Lung (tissue), 12 donors: Measurements from ENCODE around the gene SGPP1. TPM values are rescaled to one million over a fixed set of nuclear protein-coding genes. Genes with fewer than 3 reads are reported as not detected.

ENCODE experiments used
- ATAC-seq: fragments of 200-7000 bp; cut with Tn5 transposase; one replicate; pipeline ENCODE4 v1.9.1; 2020; ENCODE audit warnings: moderate number of reproducible peaks; ENCODE audit not compliant: insufficient read depth, low FRiP score
- DNase-seq, 3 donors: peaks; one replicate each; pipeline ENCODE4 v3.0.0-alpha.2; 2013 to 2017
- H3K27ac ChIP-seq, 2 donors: one replicate each; pipeline ENCODE4 v1.5.1; 2013; ENCODE audit warnings: mild to moderate bottlenecking in 2 of 2, moderate library complexity in 2 of 2, control low read depth in 1 of 2, inconsistent platforms in 1 of 2, low read depth in 1 of 2, low read length in 1 of 2
- H3K27me3 ChIP-seq, 3 donors: one replicate each; pipeline ENCODE4 v1.5.1; 2013; ENCODE audit warnings: low read length in 2 of 3; ENCODE audit not compliant: control insufficient read depth in 3 of 3, insufficient read depth in 3 of 3
- H3K36me3 ChIP-seq, 4 donors: one replicate each; pipeline ENCODE4 v1.5.1; 2013; ENCODE audit warnings: low read length in 4 of 4, mild to moderate bottlenecking in 1 of 4, moderate library complexity in 1 of 4; ENCODE audit not compliant: control insufficient read depth in 4 of 4, insufficient read depth in 4 of 4
- H3K4me1 ChIP-seq, 5 donors: one replicate each; pipeline ENCODE4 v1.5.1; 2013; ENCODE audit warnings: low read length in 5 of 5, mild to moderate bottlenecking in 2 of 5, moderate library complexity in 1 of 5; ENCODE audit not compliant: control insufficient read depth in 5 of 5, insufficient read depth in 5 of 5
- H3K4me3 ChIP-seq: one replicate; pipeline ENCODE4 v1.5.1; 2013; ENCODE audit warnings: mild to moderate bottlenecking, control low read depth, moderate library complexity
- H3K9ac ChIP-seq, 2 donors: one replicate each; pipeline ENCODE4 v1.5.1; 2013; ENCODE audit warnings: low read length in 2 of 2, control low read depth in 1 of 2; ENCODE audit not compliant: insufficient read depth in 1 of 2
- H3K9me3 ChIP-seq, 4 donors: one replicate each; pipeline ENCODE4 v1.5.1; 2013; ENCODE audit warnings: low read length in 3 of 4, mild to moderate bottlenecking in 1 of 4, moderate library complexity in 1 of 4; ENCODE audit not compliant: control insufficient read depth in 4 of 4, insufficient read depth in 3 of 4
- WGBS, 2 donors: extraction: QIAGEN DNeasy Blood & Tissue Kit; methylation state at CpG; one replicate each; pipeline ENCODE4 v1.1.7; 2013; 5-methylcytosine and 5-hydroxymethylcytosine counted together
- polyA plus RNA-seq, 2 donors: library from polyadenylated mRNA; stranded (reverse); fragments of 200-250 nt; gene quantifications; one replicate each; pipeline ENCODE4 v1.2.1, GENCODE V29; 2013
- total RNA-seq, 2 donors: library from RNA; depleted of rRNA in 1 of 2; stranded (reverse); fragments of >200 nt in 1 of 2; gene quantifications; one replicate each; pipeline ENCODE4 v1.2.1, GENCODE V29; 2014 to 2021
- TF ChIP-seq, protein P1 (sequence below): IDR thresholded peaks from 2 replicates; pipeline ENCODE4 v1.5.1; 2012; ENCODE audit warnings: mild to moderate bottlenecking; ENCODE audit errors: control extremely low read depth, extremely low read depth
- donor health status: control.
- donor health status: control.
- donor health status: Bipolar disorder and iron deficiency.
- donor health status: healthy.
- donor health status: DM: yes; HTN: yes; CAD: no.

SGPP1 gene
- total and polyA plus RNA-seq, 4 donors = 7.5 to 19.5 (median 13.1) TPM

DNA sequence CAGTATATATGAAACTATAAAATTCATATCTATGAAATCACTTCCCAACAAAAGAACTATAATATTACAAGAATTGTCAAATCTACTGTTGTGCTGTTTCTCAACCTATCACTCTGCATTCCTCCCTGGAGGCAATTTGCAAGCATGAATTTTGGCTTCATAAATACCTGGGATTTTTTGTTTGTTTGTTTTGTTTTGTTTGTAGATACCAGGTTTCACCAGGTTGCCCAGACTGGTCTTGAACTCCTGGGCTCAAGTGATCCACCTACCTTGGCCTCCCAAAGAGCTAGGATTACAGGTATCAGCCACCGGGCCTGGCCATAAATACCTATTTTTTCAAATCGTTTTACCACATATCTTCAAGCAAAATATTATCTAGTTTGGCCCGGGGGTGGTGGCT lies 38.7 kb downstream of the SGPP1 start:
- peaks cover 0 to 8% (median 2%) of the 10 kb centered on the region in 4 donors for H3K36me3 ChIP-seq
- no peak overlapping the region for H3K27ac ChIP-seq
- WGBS, 2 donors = 90 to 94% methylated on average over 3 of the region's 3 CpGs
- no peaks in the 10 kb centered on the region for H3K27me3 ChIP-seq
- H3K9me3 ChIP-seq = no peaks in the 10 kb centered on the region
- TF ChIP-seq, protein P1, sequence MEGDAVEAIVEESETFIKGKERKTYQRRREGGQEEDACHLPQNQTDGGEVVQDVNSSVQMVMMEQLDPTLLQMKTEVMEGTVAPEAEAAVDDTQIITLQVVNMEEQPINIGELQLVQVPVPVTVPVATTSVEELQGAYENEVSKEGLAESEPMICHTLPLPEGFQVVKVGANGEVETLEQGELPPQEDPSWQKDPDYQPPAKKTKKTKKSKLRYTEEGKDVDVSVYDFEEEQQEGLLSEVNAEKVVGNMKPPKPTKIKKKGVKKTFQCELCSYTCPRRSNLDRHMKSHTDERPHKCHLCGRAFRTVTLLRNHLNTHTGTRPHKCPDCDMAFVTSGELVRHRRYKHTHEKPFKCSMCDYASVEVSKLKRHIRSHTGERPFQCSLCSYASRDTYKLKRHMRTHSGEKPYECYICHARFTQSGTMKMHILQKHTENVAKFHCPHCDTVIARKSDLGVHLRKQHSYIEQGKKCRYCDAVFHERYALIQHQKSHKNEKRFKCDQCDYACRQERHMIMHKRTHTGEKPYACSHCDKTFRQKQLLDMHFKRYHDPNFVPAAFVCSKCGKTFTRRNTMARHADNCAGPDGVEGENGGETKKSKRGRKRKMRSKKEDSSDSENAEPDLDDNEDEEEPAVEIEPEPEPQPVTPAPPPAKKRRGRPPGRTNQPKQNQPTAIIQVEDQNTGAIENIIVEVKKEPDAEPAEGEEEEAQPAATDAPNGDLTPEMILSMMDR = no peak
- DNase-seq (no peak), ATAC-seq (no peak)
- H3K4me1 ChIP-seq = no peaks in the 10 kb centered on the region
- no peak overlapping the region for H3K4me3 ChIP-seq
- no peak overlapping the region for H3K9ac ChIP-seq

DNA sequence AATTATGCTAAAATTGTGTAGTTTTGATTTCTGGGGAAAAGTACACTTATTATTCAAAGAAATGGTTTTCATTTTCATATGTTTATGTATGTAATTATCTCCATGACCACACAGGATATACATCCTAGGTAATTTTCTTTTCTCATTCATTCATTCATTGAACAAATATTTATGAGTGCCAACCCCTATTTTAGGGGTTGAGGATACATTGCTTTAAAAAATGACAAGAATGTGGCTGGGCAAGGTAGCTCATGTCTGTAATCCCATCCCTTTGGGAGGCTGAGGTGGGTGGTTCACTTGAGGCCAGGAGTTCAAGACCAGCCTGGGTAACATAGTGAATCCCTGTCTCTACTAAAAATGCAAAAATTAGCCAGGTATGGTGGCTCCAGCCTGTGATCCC lies 40.9 kb downstream of the SGPP1 start:
- Histone ChIP-seq H3K4me1 (no peaks in the 10 kb centered on the region), H3K27ac (no peak overlapping the region), H3K27me3 (no peaks in the 10 kb centered on the region), H3K4me3 (no peak overlapping the region), H3K9ac (no peak overlapping the region), H3K9me3 (no peaks in the 10 kb centered on the region), H3K36me3 (peaks cover 0 to 8% (median 2%) of the 10 kb centered on the region in 4 donors)
- TF ChIP-seq, protein P1 = no peak
- ATAC-seq = no peak
- no peak for DNase-seq

DNA sequence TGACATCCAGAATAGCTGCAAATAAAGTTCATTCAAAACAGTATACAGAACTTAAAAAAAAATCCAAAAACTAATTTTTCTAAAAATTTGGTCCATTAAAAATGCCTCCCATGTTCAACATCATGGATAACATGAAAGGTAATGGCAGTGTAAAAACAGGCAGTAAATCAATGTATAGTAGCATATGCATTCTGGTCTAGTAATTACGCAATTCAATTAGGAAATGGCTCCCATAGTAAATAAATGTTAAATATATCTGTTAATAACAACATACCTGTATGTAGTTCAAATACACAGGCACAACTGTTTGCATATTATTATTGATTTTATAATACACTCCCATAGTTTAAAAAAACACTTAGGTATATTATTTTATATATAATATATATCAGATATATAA lies 42.5 kb downstream of the SGPP1 start:
- WGBS, 2 donors = 98% methylated on average over 1 of the region's 1 CpG
- ATAC-seq = no peak
- no peak overlapping the region for H3K27ac ChIP-seq
- H3K9ac ChIP-seq = no peak overlapping the region
- H3K9me3 ChIP-seq = no peaks in the 10 kb centered on the region
- TF ChIP-seq, protein P1 = no peak
- peaks cover 0 to 8% (median 2%) of the 10 kb centered on the region in 4 donors for H3K36me3 ChIP-seq
- no peak for DNase-seq
- no peaks in the 10 kb centered on the region for H3K4me1 ChIP-seq
- no peaks in the 10 kb centered on the region for H3K27me3 ChIP-seq
- H3K4me3 ChIP-seq = no peak overlapping the region
